Right renal cortex interstitium (tissue), 3 donors: ENCODE data around the gene GGCT. TPM values are rescaled to one million over a fixed set of nuclear protein-coding genes. Genes with fewer than 3 reads are reported as not detected.

Source experiments
- polyA plus RNA-seq, 3 donors: library from polyadenylated mRNA; unstranded; fragments of 120-200 nt; gene quantifications; one replicate each; pipeline ENCODE4 v1.2.1, GENCODE V29; 2013; ENCODE audit not compliant: insufficient read length in 3 of 3

GGCT gene
- polyA plus RNA-seq, 3 donors: 78.7 to 84.3 (median 79.2) TPM

Other genes with a start within 250 kb of the GGCT start
- 10 to 100 TPM; 16.0 to 19.2 (median 18.0) TPM for gene ZNRF2, start 220.2 kb downstream of the GGCT start, polyA plus RNA-seq
- 1 to 10 TPM; 7.2 to 8.5 (median 8.1) TPM for gene NOD1, start 26.0 kb downstream of the GGCT start, polyA plus RNA-seq
- 100 to 1,000 TPM in 1 of 3 donors, 10 to 100 TPM in 2; 95.8 to 101 (median 98.7) TPM for gene GARS1, start 90.0 kb upstream of the GGCT start, polyA plus RNA-seq
- under 1 TPM in 1 of 3 donors, not detected in 2; 0.24 TPM for gene CRHR2, start 177.6 kb upstream of the GGCT start, polyA plus RNA-seq
- 1 to 10 TPM; 1.1 to 1.4 (median 1.3) TPM for gene INMT, start 247.3 kb upstream of the GGCT start, polyA plus RNA-seq